ENCODE results near the gene PRSS58.

PRSS58 gene

DNA sequence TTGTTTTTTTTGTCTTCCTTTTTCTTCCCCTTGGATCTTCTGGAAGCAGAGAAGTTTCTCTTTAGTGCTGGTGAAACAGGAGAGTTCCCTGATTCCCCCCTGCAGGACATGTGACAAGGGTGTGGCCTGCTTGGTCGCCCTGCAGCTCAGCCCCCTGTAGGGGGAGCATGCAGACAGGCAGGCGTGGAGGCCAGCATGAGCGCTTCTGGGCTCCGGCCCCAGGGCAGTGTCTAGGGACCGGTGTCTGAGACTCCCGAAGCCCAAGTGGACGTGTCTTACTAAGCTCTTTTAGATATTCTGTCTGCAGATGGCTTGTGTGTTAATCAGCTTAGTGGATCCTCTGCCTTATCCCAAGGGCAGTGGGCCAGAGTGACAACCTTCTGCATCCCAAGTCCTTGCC is 26.1 kb downstream of the PRSS58 start:
- TF ChIP-seq CTCF (IDR thresholded peaks at IDR 0.05; ENCODE audit: control insufficient read depth, insufficient read depth, low read depth, low read length, missing control alignments), result no peak
- no peak for DNase-seq (ENCODE audit: low read depth)
- H3K4me3 ChIP-seq (ENCODE audit: control insufficient read depth, low read depth, low read length), result no peak overlapping the region

DNA sequence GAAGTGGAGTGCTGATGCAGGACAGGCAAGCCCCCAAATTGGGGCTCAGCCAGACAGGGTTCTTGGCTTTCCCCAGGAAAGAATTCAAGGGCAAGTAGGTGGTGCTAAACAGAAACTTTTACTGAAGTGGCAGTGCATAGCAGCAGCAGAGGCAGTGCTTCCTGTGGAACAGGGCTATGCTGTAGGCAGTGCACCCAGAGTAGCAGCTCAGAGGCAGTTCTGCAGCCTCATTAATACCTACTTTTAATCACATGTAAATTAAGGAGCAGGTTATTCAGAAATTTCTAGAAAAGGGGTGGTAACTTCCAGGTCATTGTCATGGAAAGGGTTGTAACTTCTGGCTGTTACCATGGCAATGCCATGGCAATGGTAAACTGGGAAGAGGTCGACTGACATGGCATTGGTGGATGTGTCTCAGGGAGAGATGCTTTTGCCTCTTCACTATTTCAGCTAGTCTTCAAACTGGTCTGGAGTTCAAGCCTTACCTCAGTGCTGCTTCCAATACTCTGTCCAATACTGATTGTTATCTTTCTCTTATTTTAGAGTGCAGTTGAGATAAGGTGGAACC is 29.2 kb downstream of the PRSS58 start:
- DNase-seq (ENCODE audit: low read depth), result no peak
- TF ChIP-seq CTCF (IDR thresholded peaks at IDR 0.05; ENCODE audit: control insufficient read depth, insufficient read depth, low read depth, low read length, missing control alignments), result no peak
- no peak overlapping the region for H3K4me3 ChIP-seq (ENCODE audit: control insufficient read depth, low read depth, low read length)

Measured in AG09309 (cell line).